Activated B cell treated with CpG ODN at 0.5 μM for 24 hours (primary cell): ENCODE data around the gene GRID2. TPM values are rescaled to one million over a fixed set of nuclear protein-coding genes. Genes with fewer than 3 reads are reported as not detected.

Experiments used
- ATAC-seq: fragments of 200-7000 bp; cut with Tn5 transposase; one replicate; pipeline ENCODE4 v1.10.0; 2021; ENCODE audit warnings: low read depth, mild to moderate bottlenecking, moderate library complexity
- CTCF ChIA-PET: fragments of 350-600 bp; sonication (Branson Sonifier 250); formaldehyde crosslinking; loops from one replicate; lab custom pipeline; 2021; ENCODE audit warnings: antibody characterized with exemption; lab: Charles Lee
- POLR2A ChIA-PET: fragments of 350-600 bp; sonication (Branson Sonifier 250); formaldehyde crosslinking; loops from one replicate; lab custom pipeline; 2021; ENCODE audit warnings: antibody characterized with exemption; lab: Charles Lee
- DNase-seq: peaks from one replicate; pipeline ENCODE4 v3.0.0; 2022
- H3K27ac Mint-ChIP-seq: one replicate; pipeline ENCODE4 v1.8.0; 2020; ENCODE audit warnings: mixed read lengths
- H3K27me3 Mint-ChIP-seq: one replicate; pipeline ENCODE4 v1.8.0; 2021; ENCODE audit warnings: mixed read lengths
- H3K36me3 Mint-ChIP-seq: one replicate; pipeline ENCODE4 v1.8.0; 2021; ENCODE audit warnings: low read depth, mixed read lengths
- H3K4me1 Mint-ChIP-seq: one replicate; pipeline ENCODE4 v1.8.0; 2021; ENCODE audit warnings: mixed read lengths
- H3K4me3 Mint-ChIP-seq: one replicate; pipeline ENCODE4 v1.8.0; 2020; ENCODE audit warnings: mild to moderate bottlenecking, mixed read lengths
- H3K9me3 Mint-ChIP-seq: one replicate; pipeline ENCODE4 v1.8.0; 2020; ENCODE audit warnings: mixed read lengths
- CTCF ChIP-seq: fragments of 200-600 bp; IDR thresholded peaks from one replicate; pipeline ENCODE4 v1.8.0; 2022; ENCODE audit warnings: antibody characterized with exemption, mild to moderate bottlenecking
- intact Hi-C: fragments of 100-400 bp; cut with micrococcal nuclease; formaldehyde crosslinking; loops from one replicate; pipeline ENCODE4 v1.15.1; 2024
- total RNA-seq: library from RNA; stranded (reverse); gene quantifications from 2 replicates; pipeline ENCODE4 v1.2.3, GENCODE V29; 2022

The GRID2 gene
- total RNA-seq, 1 donor from 2014 or later, result not detected

- H3K36me3 Mint-ChIP-seq, result no peaks in the 10 kb centered on the region
- ATAC-seq (no peak), DNase-seq (no peak)
- intact Hi-C loops, result no loop called here
- H3K9me3 Mint-ChIP-seq, result peaks cover 5% of the 10 kb centered on the region
- TF ChIP-seq CTCF, result no peak
- no peaks in the 10 kb centered on the region for H3K27me3 Mint-ChIP-seq
- no peaks in the 10 kb centered on the region for H3K4me1 Mint-ChIP-seq
- H3K4me3 Mint-ChIP-seq, result no peak overlapping the region
- CTCF ChIA-PET, result no interaction called here
- POLR2A ChIA-PET, result no interaction called here
- no peak overlapping the region for H3K27ac Mint-ChIP-seq
Measured at GRCh38 chr4:93540562-93540961, 1236.8 kb downstream of the GRID2 start.

GRCh38 chr4:93561842-93562241 lies 1258.1 kb downstream of the GRID2 start:
- H3K4me3 Mint-ChIP-seq, result no peak overlapping the region
- H3K36me3 Mint-ChIP-seq, result no peaks in the 10 kb centered on the region
- intact Hi-C loops, result no loop called here
- H3K9me3 Mint-ChIP-seq, result peaks cover 3% of the 10 kb centered on the region
- POLR2A ChIA-PET, result no interaction called here
- H3K4me1 Mint-ChIP-seq, result no peaks in the 10 kb centered on the region
- CTCF ChIA-PET, result no interaction called here
- no peak for DNase-seq
- no peak for ATAC-seq
- H3K27me3 Mint-ChIP-seq, result no peaks in the 10 kb centered on the region
- no peak overlapping the region for H3K27ac Mint-ChIP-seq
- no peak for TF ChIP-seq CTCF

- TF ChIP-seq CTCF, result no peak
- H3K27ac Mint-ChIP-seq, result no peak overlapping the region
- no peaks in the 10 kb centered on the region for H3K9me3 Mint-ChIP-seq
- H3K27me3 Mint-ChIP-seq, result no peaks in the 10 kb centered on the region
- no peaks in the 10 kb centered on the region for H3K36me3 Mint-ChIP-seq
- no peak for ATAC-seq
- no peak overlapping the region for H3K4me3 Mint-ChIP-seq
- ChIA-PET CTCF (no interaction called here), POLR2A (no interaction called here)
- intact Hi-C loops, result no loop called here
- no peaks in the 10 kb centered on the region for H3K4me1 Mint-ChIP-seq
- no peak for DNase-seq
Measured at GRCh38 chr4:93568758-93569157, 1265.0 kb downstream of the GRID2 start.

- Mint-ChIP-seq H3K9me3 (no peaks in the 10 kb centered on the region), H3K36me3 (no peaks in the 10 kb centered on the region), H3K4me3 (no peak overlapping the region), H3K27me3 (no peaks in the 10 kb centered on the region), H3K4me1 (no peaks in the 10 kb centered on the region), H3K27ac (no peak overlapping the region)
- ATAC-seq (no peak), DNase-seq (no peak)
- CTCF ChIA-PET, result no interaction called here
- POLR2A ChIA-PET, result no interaction called here
- no peak for TF ChIP-seq CTCF
- intact Hi-C loops, result no loop called here
Measured at GRCh38 chr4:93573285-93573684, 1269.5 kb downstream of the GRID2 start.

GRCh38 chr4:93578942-93579341 lies 1275.2 kb downstream of the GRID2 start:
- Mint-ChIP-seq H3K4me3 (no peak overlapping the region), H3K9me3 (peaks cover 7% of the 10 kb centered on the region), H3K36me3 (no peaks in the 10 kb centered on the region), H3K27me3 (no peaks in the 10 kb centered on the region), H3K4me1 (no peaks in the 10 kb centered on the region), H3K27ac (no peak overlapping the region)
- ChIA-PET POLR2A (no interaction called here), CTCF (no interaction called here)
- intact Hi-C loops, result no loop called here
- ATAC-seq (no peak), DNase-seq (no peak)
- no peak for TF ChIP-seq CTCF
